B cell (primary cell): ENCODE results near the gene TPCN2. TPM values are rescaled to one million over a fixed set of nuclear protein-coding genes. Genes with fewer than 3 reads are reported as not detected.

Source experiments
- ATAC-seq: fragments of 200-7000 bp; cut with Tn5 transposase; one replicate; pipeline ENCODE4 v1.10.0; 2021; ENCODE audit warnings: low read depth, mild to moderate bottlenecking, moderate number of reproducible peaks, moderate library complexity
- CTCF ChIA-PET: fragments of 350-600 bp; sonication (Branson Sonifier 250); formaldehyde crosslinking; loops from one replicate; lab custom pipeline; 2021; ENCODE audit warnings: antibody characterized with exemption, inconsistent platforms; lab: Charles Lee
- POLR2A ChIA-PET: fragments of 350-600 bp; sonication (Branson Sonifier 250); formaldehyde crosslinking; loops from one replicate; lab custom pipeline; 2021; ENCODE audit warnings: antibody characterized with exemption; lab: Charles Lee
- DNase-seq: peaks from one replicate; pipeline ENCODE4 v3.0.0; 2013
- H2AFZ ChIP-seq: 2 replicates; pipeline ENCODE4 v1.6.1; 2012; ENCODE audit warnings: mild to moderate bottlenecking, low read depth, low read length; ENCODE audit not compliant: insufficient read depth, poor library complexity, severe bottlenecking
- H3K27ac ChIP-seq, 2 donors: 1 replicate in 1 of 2; 2 replicates in 1 of 2; pipeline ENCODE4 v1.5.1; 2012 to 2013; ENCODE audit warnings: low read length in 2 of 2, mild to moderate bottlenecking in 2 of 2, moderate library complexity in 1 of 2
- H3K27me3 ChIP-seq, 4 experiments: fragments of 200-600 bp in 1 of 4; sonication (generic) in 1 of 4; replicated peaks in 1 of 4; 1 replicate in 2 of 4; 2 replicates in 2 of 4; pipeline versions ENCODE4 v1.6.1 to v1.7.0; 2013 to 2016; ENCODE audit warnings: low read length in 3 of 4, mild to moderate bottlenecking in 2 of 4, mixed read lengths in 1 of 4, moderate library complexity in 1 of 4; ENCODE audit not compliant: insufficient read depth in 4 of 4, control insufficient read depth in 3 of 4; ENCODE audit errors: control extremely low read depth in 1 of 4
- H3K36me3 ChIP-seq, 2 experiments: replicated peaks in 1 of 2; 1 replicate in 1 of 2; 2 replicates in 1 of 2; pipeline versions ENCODE4 v1.6.1 to v1.7.1; 2013; ENCODE audit warnings: low read length in 1 of 2; ENCODE audit not compliant: insufficient read depth in 2 of 2, control insufficient read depth in 1 of 2; ENCODE audit errors: control extremely low read depth in 1 of 2, extremely low read depth in 1 of 2
- H3K4me1 ChIP-seq, 2 donors: fragments of 200-600 bp in 1 of 2; sonication (generic) in 1 of 2; 1 replicate in 1 of 2; 2 replicates in 1 of 2; pipeline versions ENCODE4 v1.5.1 to v1.6.1; 2013 to 2017; ENCODE audit warnings: low read length in 2 of 2; ENCODE audit not compliant: control insufficient read depth in 2 of 2, insufficient read depth in 2 of 2
- H3K4me2 ChIP-seq: replicated peaks from 2 replicates; pipeline ENCODE3; 2012; ENCODE audit warnings: mild to moderate bottlenecking, low read depth, low read length; ENCODE audit not compliant: poor library complexity, severe bottlenecking
- H3K4me3 ChIP-seq, 5 experiments: fragments of 200-600 bp in 1 of 5; sonication (generic) in 1 of 5; 1 replicate in 3 of 5; 2 replicates in 2 of 5; pipeline versions ENCODE4 v1.5.1 to v1.7.0; 2011 to 2016; ENCODE audit warnings: low read length in 4 of 5, mild to moderate bottlenecking in 4 of 5, low read depth in 2 of 5, control low read depth in 1 of 5, moderate library complexity in 1 of 5; ENCODE audit not compliant: insufficient read depth in 1 of 5; ENCODE audit errors: control extremely low read depth in 1 of 5, extremely low read depth in 1 of 5
- H3K79me2 ChIP-seq: fragments of 200-600 bp; sonication (generic); one replicate; pipeline ENCODE4 v1.6.0; 2016; ENCODE audit warnings: low read length; ENCODE audit not compliant: control insufficient read depth, insufficient read depth
- H3K9ac ChIP-seq: fragments of 200-600 bp; sonication (generic); 2 replicates; pipeline ENCODE4 v1.6.1; 2017; ENCODE audit warnings: mild to moderate bottlenecking, low read length, moderate library complexity
- H3K9me3 ChIP-seq, 3 donors: one replicate each; pipeline versions ENCODE4 v1.6.1 to v1.7.1; 2013; ENCODE audit warnings: low read length in 2 of 3; ENCODE audit not compliant: control insufficient read depth in 2 of 3, insufficient read depth in 1 of 3; ENCODE audit errors: control extremely low read depth in 1 of 3
- H4K20me1 ChIP-seq: 2 replicates; pipeline ENCODE4 v1.6.0; 2012; ENCODE audit warnings: mild to moderate bottlenecking, low read length; ENCODE audit not compliant: insufficient read depth, control insufficient read depth, poor library complexity, severe bottlenecking
- H3K27ac Mint-ChIP-seq: one replicate; pipeline ENCODE4 v1.8.0; 2021; ENCODE audit warnings: mixed read lengths
- H3K27me3 Mint-ChIP-seq: one replicate; pipeline ENCODE4 v1.8.0; 2021; ENCODE audit warnings: mixed read lengths
- H3K4me1 Mint-ChIP-seq: one replicate; pipeline ENCODE4 v1.8.0; 2021; ENCODE audit warnings: mixed read lengths
- H3K4me3 Mint-ChIP-seq: one replicate; pipeline ENCODE4 v1.8.0; 2021; ENCODE audit warnings: mixed read lengths
- H3K9me3 Mint-ChIP-seq: one replicate; pipeline ENCODE4 v1.8.0; 2022; ENCODE audit warnings: mixed read lengths; ENCODE audit not compliant: insufficient read depth
- EZH2 ChIP-seq: IDR thresholded peaks from 2 replicates; pipeline ENCODE4 v1.6.1; 2012; ENCODE audit warnings: borderline replicate concordance, low read depth, mild to moderate bottlenecking, moderate library complexity, low read length; ENCODE audit not compliant: insufficient read depth, poor library complexity, severe bottlenecking
- WGBS: methylation state at CpG from one replicate; pipeline ENCODE4 v1.1.5; 2013; ENCODE audit warnings: missing lambda C conversion rate; ENCODE audit not compliant: insufficient coverage; 5-methylcytosine and 5-hydroxymethylcytosine counted together
- intact Hi-C: fragments of 100-400 bp; cut with micrococcal nuclease; formaldehyde crosslinking; loops from one replicate; pipeline ENCODE4 v1.10.0; 2022
- polyA plus RNA-seq: library from polyadenylated mRNA; depleted of rRNA; stranded (reverse); fragments of >200 nt; gene quantifications from 2 replicates; pipeline ENCODE4 v1.2.3, GENCODE V29; 2012
- total RNA-seq, 2 donors: library from RNA; stranded (reverse); fragments of 120-200 nt in 1 of 2; gene quantifications; 1 replicate in 1 of 2; 2 replicates in 1 of 2; pipeline versions ENCODE4 v1.2.3 to v1.2.4, GENCODE V29; 2013 to 2022
- TF ChIP-seq, protein P1 (sequence below): fragments of 200-600 bp; IDR thresholded peaks from one replicate; pipeline ENCODE4 v1.8.0; 2022; ENCODE audit warnings: antibody characterized with exemption, mild to moderate bottlenecking

TPCN2 gene
- total and polyA plus RNA-seq, 2 donors (not counting 1 experiment from before 2014, with no cell fraction given): 16.8 to 71.4 TPM

- Histone ChIP-seq H3K36me3 (no peaks in the 10 kb centered on the region), H3K9me3 (no peaks in the 10 kb centered on the region), H4K20me1 (no peaks in the 10 kb centered on the region), H3K27me3 (no peaks in the 10 kb centered on the region), H2AFZ (no peak overlapping the region), H3K4me3 (no peak overlapping the region), H3K4me1 (no peaks in the 10 kb centered on the region), H3K27ac (no peak overlapping the region), H3K4me2 (no peak overlapping the region), H3K79me2 (no peaks in the 10 kb centered on the region), H3K9ac (no peak overlapping the region)
- H3K27ac Mint-ChIP-seq: no peak overlapping the region
- no peaks in the 10 kb centered on the region for H3K9me3 Mint-ChIP-seq
- 96% methylated on average over 15 of the region's 18 CpGs for WGBS
- POLR2A ChIA-PET: no interaction called here
- H3K27me3 Mint-ChIP-seq: peaks cover 22% of the 10 kb centered on the region
- H3K4me1 Mint-ChIP-seq: peaks cover 4% of the 10 kb centered on the region
- CTCF ChIA-PET: no interaction called here
- TF ChIP-seq, protein P1, sequence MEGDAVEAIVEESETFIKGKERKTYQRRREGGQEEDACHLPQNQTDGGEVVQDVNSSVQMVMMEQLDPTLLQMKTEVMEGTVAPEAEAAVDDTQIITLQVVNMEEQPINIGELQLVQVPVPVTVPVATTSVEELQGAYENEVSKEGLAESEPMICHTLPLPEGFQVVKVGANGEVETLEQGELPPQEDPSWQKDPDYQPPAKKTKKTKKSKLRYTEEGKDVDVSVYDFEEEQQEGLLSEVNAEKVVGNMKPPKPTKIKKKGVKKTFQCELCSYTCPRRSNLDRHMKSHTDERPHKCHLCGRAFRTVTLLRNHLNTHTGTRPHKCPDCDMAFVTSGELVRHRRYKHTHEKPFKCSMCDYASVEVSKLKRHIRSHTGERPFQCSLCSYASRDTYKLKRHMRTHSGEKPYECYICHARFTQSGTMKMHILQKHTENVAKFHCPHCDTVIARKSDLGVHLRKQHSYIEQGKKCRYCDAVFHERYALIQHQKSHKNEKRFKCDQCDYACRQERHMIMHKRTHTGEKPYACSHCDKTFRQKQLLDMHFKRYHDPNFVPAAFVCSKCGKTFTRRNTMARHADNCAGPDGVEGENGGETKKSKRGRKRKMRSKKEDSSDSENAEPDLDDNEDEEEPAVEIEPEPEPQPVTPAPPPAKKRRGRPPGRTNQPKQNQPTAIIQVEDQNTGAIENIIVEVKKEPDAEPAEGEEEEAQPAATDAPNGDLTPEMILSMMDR: no peak
- TF ChIP-seq EZH2: no peak
- DNase-seq: no peak
- intact Hi-C loops: no loop called here
- ATAC-seq: no peak
- no peak overlapping the region for H3K4me3 Mint-ChIP-seq
Observed at GRCh38 chr11:69037074-69037473, 11.7 kb upstream of the TPCN2 start.

DNA sequence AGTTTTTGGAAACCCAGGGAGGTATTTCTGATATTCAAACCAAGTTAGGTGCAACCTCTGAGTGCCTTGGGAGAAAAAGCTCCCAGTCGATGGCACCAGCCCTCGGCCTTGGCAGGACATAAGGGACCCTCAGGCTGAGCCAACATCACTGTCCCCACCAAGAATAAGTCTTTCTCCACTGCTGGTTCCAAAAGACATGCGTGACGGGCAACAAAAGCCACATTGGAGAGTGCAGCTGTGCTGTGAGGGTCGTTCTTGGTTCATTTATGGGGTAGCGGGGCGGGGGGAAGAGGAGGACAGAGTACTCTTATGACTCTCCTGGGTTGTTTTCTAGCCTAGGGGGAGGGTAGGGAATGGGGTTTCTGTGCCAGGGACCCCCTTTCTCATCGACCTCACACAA lies 11.2 kb upstream of the TPCN2 start:
- intact Hi-C loops: no loop called here
- Mint-ChIP-seq H3K27me3 (peaks cover 22% of the 10 kb centered on the region), H3K27ac (no peak overlapping the region), H3K4me3 (no peak overlapping the region), H3K4me1 (peaks cover 4% of the 10 kb centered on the region), H3K9me3 (no peaks in the 10 kb centered on the region)
- 93% methylated on average over 5 of the region's 8 CpGs for WGBS
- Histone ChIP-seq H3K27ac (no peak overlapping the region), H2AFZ (no peak overlapping the region), H4K20me1 (no peaks in the 10 kb centered on the region), H3K4me1 (no peaks in the 10 kb centered on the region), H3K27me3 (no peaks in the 10 kb centered on the region), H3K79me2 (no peaks in the 10 kb centered on the region), H3K4me2 (no peak overlapping the region), H3K9me3 (no peaks in the 10 kb centered on the region), H3K4me3 (no peak overlapping the region), H3K9ac (no peak overlapping the region), H3K36me3 (no peaks in the 10 kb centered on the region)
- ATAC-seq (no peak), DNase-seq (no peak)
- TF ChIP-seq, protein P1: no peak
- no peak for TF ChIP-seq EZH2
- ChIA-PET CTCF (no interaction called here), POLR2A (no interaction called here)
